Adrenal gland (tissue), 12 donors: ENCODE data around the gene FERMT3. TPM values are rescaled to one million over a fixed set of nuclear protein-coding genes. Genes with fewer than 3 reads are reported as not detected.
A peak's percentile ranks its signal among the peaks of the same experiment; 100 is the strongest.

Experiments
- DNase-seq, 7 donors: peaks; one replicate each; pipeline ENCODE4 v3.0.0-alpha.2; 2019 to 2020
- H3K27ac ChIP-seq, 5 donors: fragments of 200-600 bp; sonication (generic) in 4 of 5; 1 replicate in 3 of 5; 2 replicates in 2 of 5; pipeline versions ENCODE4 v1.5.1 to v1.8.0; 2016 to 2020; ENCODE audit warnings: mild to moderate bottlenecking in 1 of 5
- H3K27me3 ChIP-seq: fragments of 200-600 bp; 2 replicates; pipeline ENCODE4 v1.8.0; 2021
- H3K36me3 ChIP-seq, 2 donors: fragments of 200-600 bp; replicated peaks in 1 of 2; 1 replicate in 1 of 2; 2 replicates in 1 of 2; pipeline versions ENCODE4 v1.5.1 to v1.8.0; 2018 to 2022
- H3K4me1 ChIP-seq, 2 donors: fragments of 200-600 bp; replicated peaks in 1 of 2; 1 replicate in 1 of 2; 2 replicates in 1 of 2; pipeline versions ENCODE4 v1.5.1 to v1.8.0; 2018 to 2021
- H3K4me3 ChIP-seq, 4 donors: fragments of 200-600 bp; sonication (generic) in 3 of 4; one replicate each; pipeline ENCODE4 v1.5.1; 2016 to 2018
- H3K9me3 ChIP-seq, 3 donors: fragments of 200-600 bp; sonication (generic) in 1 of 3; replicated peaks in 1 of 3; 1 replicate in 2 of 3; 2 replicates in 1 of 3; pipeline versions ENCODE4 v1.5.1 to v1.8.0; 2016 to 2021
- POLR2A ChIP-seq, 2 donors: fragments of 450-650 bp; IDR thresholded peaks; one replicate each; pipeline ENCODE4 v1.6.1; 2017; ENCODE audit warnings: antibody characterized with exemption in 2 of 2, mild to moderate bottlenecking in 2 of 2, moderate library complexity in 1 of 2
- WGBS, 4 donors: extraction: QIAGEN DNeasy Blood & Tissue Kit in 2 of 4; methylation state at CpG; one replicate each; pipeline versions ENCODE4 v1.1.5 to v1.1.7; 2013 to 2017; 5-methylcytosine and 5-hydroxymethylcytosine counted together
- intact Hi-C, 2 donors: fragments of 100-400 bp; cut with DNase I; formaldehyde crosslinking; loops; one replicate each; pipeline versions ENCODE4 v1.14.1 to v1.15.0; 2022 to 2023
- polyA plus RNA-seq, 3 donors: library from polyadenylated mRNA; stranded (reverse); fragments of 200-250 nt in 2 of 3; fragments of 350-450 nt in 1 of 3; fragmentation: Illumina TruSeq in 1 of 3; extraction: RNeasy Lipid Tissue Mini Kit (QIAGEN cat#74804) in 1 of 3; gene quantifications; one replicate each; pipeline ENCODE4 v1.2.3, GENCODE V29; 2013 to 2014
- total RNA-seq, 9 donors: library from RNA; depleted of rRNA in 4 of 9; stranded (reverse); fragments of >200 nt in 4 of 9; fragments of 120-200 nt in 1 of 9; fragmentation: NEBNext Ultra II Directional in 1 of 9; extraction: Animal tissue kit (Norgen Biotek cat#: 25700) in 1 of 9; gene quantifications; one replicate each; pipeline versions ENCODE4 v1.1.0 to v1.2.4, GENCODE V29; 2013 to 2023
- TF ChIP-seq, protein P1 (sequence below), 6 experiments: fragments of 450-650 bp in 4 of 6; fragments of 200-600 bp in 2 of 6; sonication (generic) in 1 of 6; IDR thresholded peaks; 1 replicate in 5 of 6; 2 replicates in 1 of 6; pipeline versions ENCODE4 v1.5.1 to v1.8.0; 2016 to 2021; ENCODE audit warnings: antibody characterized with exemption in 6 of 6, mild to moderate bottlenecking in 2 of 6, moderate library complexity in 1 of 6
- donor health status: healthy with polysubstance abuse.
- donor health status: Bipolar disorder and iron deficiency.
- donor health status: DM: yes; HTN: yes; CAD: no.
- donor health status: DM: no; HTN: no; CAD: no.
- donor health status: DM: no; HTN: no; CAD: no.
- donor health status: DM: yes; HTN: yes; CAD: no.

Gene FERMT3
- total and polyA plus RNA-seq, 12 donors, result 3.2 to 77.0 (median 33.7) TPM

DNA sequence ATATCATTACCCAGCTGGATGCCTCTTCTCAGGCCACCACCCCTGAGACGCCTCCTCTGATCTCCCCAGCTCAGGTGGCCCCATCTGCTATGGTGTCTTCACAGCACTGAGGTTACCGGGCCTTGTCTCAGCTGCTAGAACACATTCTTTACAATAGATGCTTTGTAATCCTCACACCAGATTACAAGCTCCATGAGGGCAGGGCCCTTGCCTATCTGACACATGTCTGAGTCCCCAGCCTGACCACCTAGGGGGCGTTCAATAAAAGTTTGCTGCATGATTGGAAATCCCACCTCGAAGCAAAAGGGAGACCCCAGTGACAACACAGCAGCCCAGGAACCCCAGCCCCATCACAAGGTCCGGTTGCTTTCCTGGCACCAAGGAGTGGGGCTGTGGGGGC is 42.6 kb upstream of the FERMT3 start:
- no peak overlapping the region for H3K4me3 ChIP-seq
- TF ChIP-seq, protein P1, sequence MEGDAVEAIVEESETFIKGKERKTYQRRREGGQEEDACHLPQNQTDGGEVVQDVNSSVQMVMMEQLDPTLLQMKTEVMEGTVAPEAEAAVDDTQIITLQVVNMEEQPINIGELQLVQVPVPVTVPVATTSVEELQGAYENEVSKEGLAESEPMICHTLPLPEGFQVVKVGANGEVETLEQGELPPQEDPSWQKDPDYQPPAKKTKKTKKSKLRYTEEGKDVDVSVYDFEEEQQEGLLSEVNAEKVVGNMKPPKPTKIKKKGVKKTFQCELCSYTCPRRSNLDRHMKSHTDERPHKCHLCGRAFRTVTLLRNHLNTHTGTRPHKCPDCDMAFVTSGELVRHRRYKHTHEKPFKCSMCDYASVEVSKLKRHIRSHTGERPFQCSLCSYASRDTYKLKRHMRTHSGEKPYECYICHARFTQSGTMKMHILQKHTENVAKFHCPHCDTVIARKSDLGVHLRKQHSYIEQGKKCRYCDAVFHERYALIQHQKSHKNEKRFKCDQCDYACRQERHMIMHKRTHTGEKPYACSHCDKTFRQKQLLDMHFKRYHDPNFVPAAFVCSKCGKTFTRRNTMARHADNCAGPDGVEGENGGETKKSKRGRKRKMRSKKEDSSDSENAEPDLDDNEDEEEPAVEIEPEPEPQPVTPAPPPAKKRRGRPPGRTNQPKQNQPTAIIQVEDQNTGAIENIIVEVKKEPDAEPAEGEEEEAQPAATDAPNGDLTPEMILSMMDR (IDR thresholded peaks at IDR 0.05), result no peak
- TF ChIP-seq POLR2A (IDR thresholded peaks at IDR 0.05), result no peak
- peaks cover 11 to 14% of the 10 kb centered on the region in 2 donors for H3K4me1 ChIP-seq
- H3K27ac ChIP-seq, result no peak overlapping the region
- no peaks in the 10 kb centered on the region for H3K9me3 ChIP-seq
- no peaks in the 10 kb centered on the region for H3K27me3 ChIP-seq
- WGBS, 4 donors, result 82 to 98% (median 97%) methylated on average over 4 to 5 of the region's 5 CpGs
- H3K36me3 ChIP-seq, result no peaks in the 10 kb centered on the region
- intact Hi-C loops, result no loop called here
- DNase-seq, result no peak

DNA sequence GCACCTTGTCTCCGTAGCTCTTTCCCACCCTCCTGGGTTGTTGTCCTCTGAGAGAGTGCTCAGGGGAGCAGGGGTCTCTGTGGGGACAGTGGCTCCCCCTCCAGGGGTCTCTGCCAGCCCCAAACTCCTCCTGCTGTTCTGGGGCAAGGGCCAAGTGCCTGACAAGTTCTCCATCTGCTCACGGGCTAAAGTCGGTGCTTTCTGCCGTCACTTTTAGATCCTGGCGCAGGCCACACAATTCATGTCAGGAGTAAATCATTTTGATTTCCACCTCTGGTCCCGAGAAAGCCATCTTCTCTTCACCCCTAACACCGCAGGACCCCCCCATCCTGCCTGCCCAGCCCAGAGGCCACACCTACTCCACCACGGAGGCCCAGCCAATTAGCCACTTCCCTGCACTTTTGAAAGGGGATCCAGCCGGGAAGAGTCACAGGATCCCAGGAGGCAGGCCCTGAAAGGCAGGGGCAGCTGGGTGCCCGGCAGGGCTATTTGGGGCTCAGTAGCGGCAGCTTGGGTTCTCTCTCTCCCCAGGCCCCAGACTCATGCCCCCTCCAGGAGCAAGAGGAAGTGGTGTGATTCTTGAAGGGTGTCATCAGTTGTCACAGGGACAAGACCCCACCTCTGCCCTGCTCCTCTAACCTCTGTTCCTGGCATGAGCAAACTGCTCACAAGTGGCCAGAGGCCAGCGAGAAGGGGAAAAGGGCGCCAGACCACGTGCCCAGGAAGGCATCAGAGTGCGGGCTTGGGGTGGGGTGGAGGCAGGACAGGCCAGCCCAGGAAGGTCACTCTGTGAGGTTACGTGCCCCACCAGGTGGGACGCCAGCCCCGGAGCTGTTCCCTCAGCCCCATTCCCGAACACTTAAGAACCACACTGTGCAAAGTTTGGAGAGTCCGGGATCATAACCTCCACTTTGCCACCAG is 41.9 kb upstream of the FERMT3 start:
- H3K27ac ChIP-seq, result no peak overlapping the region
- peak overlapping the region in 2 of 4 donors; percentile 67 to 78 for H3K4me3 ChIP-seq
- intact Hi-C loops, result no loop called here
- H3K36me3 ChIP-seq, result no peaks in the 10 kb centered on the region
- WGBS, 4 donors, result 49 to 61% (median 54%) methylated on average over 17 to 20 of the region's 20 CpGs
- H3K9me3 ChIP-seq, result no peaks in the 10 kb centered on the region
- H3K4me1 ChIP-seq, result peaks cover 11 to 14% of the 10 kb centered on the region in 2 donors
- DNase-seq, result peak in 4 of 7 donors; percentile 46 to 60 (median 52)
- H3K27me3 ChIP-seq, result no peaks in the 10 kb centered on the region
- TF ChIP-seq POLR2A (IDR thresholded peaks at IDR 0.05), result peak in 1 of 2 donors; percentile 5
- TF ChIP-seq, protein P1 (IDR thresholded peaks at IDR 0.05), result no peak

DNA sequence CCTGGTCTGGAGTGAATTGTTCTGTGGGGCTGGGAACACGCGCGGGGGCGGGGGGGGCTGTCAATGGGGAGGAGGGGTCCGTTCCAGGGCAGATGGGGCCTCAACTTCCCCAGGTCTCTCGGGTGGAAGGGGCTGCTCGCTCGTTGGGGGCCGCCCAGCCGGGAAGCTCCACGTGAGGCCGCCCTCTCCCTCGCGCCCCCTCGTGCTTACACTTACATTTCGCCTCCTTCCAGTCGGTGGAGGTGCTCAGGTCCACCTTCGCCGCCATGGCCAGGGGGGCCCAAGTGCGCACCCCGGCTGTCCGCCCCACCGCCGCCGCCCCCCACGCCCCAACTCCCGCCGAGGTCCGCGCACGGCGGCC is 41.1 kb upstream of the FERMT3 start:
- H3K36me3 ChIP-seq, result no peaks in the 10 kb centered on the region
- DNase-seq, result no peak
- intact Hi-C loops, result no loop called here
- WGBS, 4 donors, result 0 to 2% (median 1%) methylated on average over 12 to 32 of the region's 32 CpGs
- H3K9me3 ChIP-seq, result no peaks in the 10 kb centered on the region
- no peaks in the 10 kb centered on the region for H3K27me3 ChIP-seq
- H3K4me3 ChIP-seq, result peak overlapping the region; percentile 18 to 78 (median 52)
- peak overlapping the region in 1 of 5 donors; percentile 19 for H3K27ac ChIP-seq
- TF ChIP-seq, protein P1 (IDR thresholded peaks at IDR 0.05), result no peak
- TF ChIP-seq POLR2A (IDR thresholded peaks at IDR 0.05), result no peak
- H3K4me1 ChIP-seq, result peaks cover 11 to 14% of the 10 kb centered on the region in 2 donors

DNA sequence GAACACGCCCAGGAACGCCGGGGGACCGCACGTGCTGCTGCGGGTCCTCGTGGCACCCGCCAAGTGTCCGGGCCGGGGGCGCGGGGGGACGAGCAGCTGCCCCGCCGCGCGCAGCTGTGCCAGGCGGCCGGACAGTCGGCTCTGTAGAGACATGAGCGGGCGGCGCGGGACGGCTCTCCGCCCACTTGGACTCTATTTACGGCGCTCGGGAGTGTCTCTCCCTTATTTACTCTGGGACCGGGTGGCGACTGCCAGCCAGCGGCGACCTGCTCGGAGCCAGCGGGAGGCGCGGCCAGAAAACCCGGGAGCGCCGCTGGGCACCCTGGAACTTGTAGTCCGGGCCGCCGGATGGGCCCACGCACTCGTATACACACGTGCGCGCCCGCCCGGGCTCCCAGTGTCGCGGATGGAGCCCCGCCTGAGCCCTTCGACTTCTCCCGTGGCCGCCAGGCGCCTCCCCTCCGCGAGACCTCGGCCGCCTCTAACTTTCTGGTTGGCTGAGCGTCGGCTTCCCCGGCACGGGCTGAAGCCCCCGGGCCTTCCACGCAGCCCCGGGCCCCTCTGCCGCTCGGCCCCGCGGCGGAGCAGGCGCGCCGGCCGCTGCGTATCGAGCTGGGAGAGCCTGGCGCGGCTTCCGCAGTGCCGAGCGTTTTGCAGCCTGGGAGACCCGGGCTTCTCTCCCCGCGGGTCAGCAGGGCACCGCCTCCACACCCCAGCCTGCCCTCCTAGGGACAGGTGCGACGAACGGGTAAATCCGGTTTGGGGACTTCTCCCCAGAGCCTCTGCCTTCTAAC is 40.5 kb upstream of the FERMT3 start, which contains the start of gene MACROD1:
Gene MACROD1 (minus strand): TSS at position 272 of the 794 bp plus-strand sequence. CDS start 119 bp downstream, at position 153.
- intact Hi-C loops, result no loop called here

More for the DNA sequence above, 40.5 kb upstream of the FERMT3 start, which contains the start of gene MACROD1:
- H3K27me3 ChIP-seq, result no peaks in the 10 kb centered on the region
- H3K36me3 ChIP-seq, result no peaks in the 10 kb centered on the region
- WGBS, 4 donors, result 1 to 10% (median 1%) methylated on average over 6 to 92 of the region's 92 CpGs
- H3K4me3 ChIP-seq, result peak within 1 kb of the TSS; percentile 18 to 78 (median 52)
- H3K27ac ChIP-seq, result peak within 1 kb of the TSS in 3 of 5 donors; percentile 19 to 55 (median 27)
- peaks cover 11 to 14% of the 10 kb centered on the region in 2 donors for H3K4me1 ChIP-seq
- no peaks in the 10 kb centered on the region for H3K9me3 ChIP-seq
- DNase-seq, result peak; percentile 85 to 92 (median 91)
- TF ChIP-seq POLR2A (IDR thresholded peaks at IDR 0.05), result peak; percentile 14 to 82
- TF ChIP-seq, protein P1 (IDR thresholded peaks at IDR 0.05), result no peak
